ENCODE results near the gene TNFRSF25.
A peak's percentile ranks its signal among the peaks of the same experiment; 100 is the strongest.

The TNFRSF25 gene

GRCh38 chr1:6489383-6489765 is 23.4 kb upstream of the TNFRSF25 start:
- no peak for TF ChIP-seq CTCF (IDR thresholded peaks at IDR 0.05)
- no peaks in the 10 kb centered on the region for H3K36me3 ChIP-seq
- no peaks in the 10 kb centered on the region for H3K9me3 ChIP-seq
- no peak overlapping the region for H3K27ac ChIP-seq
- DNase-seq: no peak
- no peak overlapping the region for H3K4me3 ChIP-seq
- peaks cover 0 to 40% of the 10 kb centered on the region in 2 donors for H3K27me3 ChIP-seq
- intact Hi-C loops (cut with DNase I; ENCODE audit: low total_unique reads): loop anchor here (5.0 to 10.0 kb wide), 2 partner anchors 65 to 158 kb away; partner anchors contain the start of genes NOL9 and TAS1R1
- peaks cover 5 to 48% (median 32%) of the 10 kb centered on the region in 4 donors for H3K4me1 ChIP-seq

DNA sequence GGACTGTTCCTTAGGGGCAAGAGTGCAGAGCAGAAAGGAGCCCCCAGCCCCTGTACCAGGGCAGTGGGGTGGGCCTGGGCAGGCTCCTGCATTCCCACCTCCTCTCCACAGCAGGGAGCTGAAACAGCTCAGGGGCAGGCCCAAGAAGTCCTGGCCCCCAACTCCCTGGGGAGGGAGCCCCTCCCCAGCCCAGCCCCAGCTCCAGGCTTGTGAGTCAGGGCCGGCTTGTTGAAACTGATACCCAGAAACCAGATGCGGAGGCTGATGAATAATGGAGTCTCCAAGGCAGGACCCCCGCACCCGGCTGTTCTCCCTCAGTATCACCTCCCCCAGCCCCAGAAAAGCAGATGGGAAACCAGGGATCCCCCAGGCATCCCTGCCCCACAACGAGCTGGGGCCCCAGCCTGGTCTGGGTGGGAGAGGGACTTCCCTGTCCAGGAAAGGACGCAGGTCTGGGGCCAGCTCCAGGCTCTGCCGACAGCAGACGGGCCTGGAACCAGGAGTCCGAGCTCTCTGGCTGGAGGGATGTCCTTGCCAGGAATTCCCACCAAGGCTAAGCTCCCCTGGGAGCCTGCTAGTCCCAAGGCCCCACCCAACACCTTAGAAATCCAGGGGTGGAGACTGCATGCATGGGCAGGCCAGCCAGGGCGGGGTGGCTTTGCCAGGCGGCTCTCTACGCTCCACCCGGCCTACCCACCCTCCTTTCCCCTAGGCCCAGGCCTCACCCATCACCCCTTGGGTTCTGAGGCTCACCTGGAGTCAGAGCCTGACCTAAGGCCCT is 22.8 kb upstream of the TNFRSF25 start:
- intact Hi-C loops (cut with DNase I; ENCODE audit: low total_unique reads): loop anchor here (5.0 to 10.0 kb wide), 2 partner anchors 66 to 159 kb away; partner anchors contain the start of genes NOL9 and TAS1R1

GRCh38 chr1:6487804-6488484 is 22.0 kb upstream of the TNFRSF25 start:
- peaks cover 5 to 48% (median 32%) of the 10 kb centered on the region in 4 donors for H3K4me1 ChIP-seq
- H3K27me3 ChIP-seq: peaks cover 0 to 49% of the 10 kb centered on the region in 2 donors
- no peaks in the 10 kb centered on the region for H3K9me3 ChIP-seq
- DNase-seq: no peak
- no peak overlapping the region for H3K4me3 ChIP-seq
- no peak for TF ChIP-seq CTCF (IDR thresholded peaks at IDR 0.05)
- no peaks in the 10 kb centered on the region for H3K36me3 ChIP-seq
- no peak overlapping the region for H3K27ac ChIP-seq
- intact Hi-C loops (cut with DNase I; ENCODE audit: low total_unique reads): loop anchor here (5.0 to 10.0 kb wide), 2 partner anchors 67 to 159 kb away; partner anchors contain the start of genes NOL9 and TAS1R1

More for the DNA sequence above, 22.8 kb upstream of the TNFRSF25 start:
- peaks cover 5 to 48% (median 32%) of the 10 kb centered on the region in 4 donors for H3K4me1 ChIP-seq
- no peaks in the 10 kb centered on the region for H3K9me3 ChIP-seq
- no peak overlapping the region for H3K4me3 ChIP-seq
- no peak for TF ChIP-seq CTCF (IDR thresholded peaks at IDR 0.05)
- no peaks in the 10 kb centered on the region for H3K36me3 ChIP-seq
- no peak for DNase-seq
- H3K27me3 ChIP-seq: peaks cover 0 to 46% of the 10 kb centered on the region in 2 donors
- H3K27ac ChIP-seq: no peak overlapping the region

DNA sequence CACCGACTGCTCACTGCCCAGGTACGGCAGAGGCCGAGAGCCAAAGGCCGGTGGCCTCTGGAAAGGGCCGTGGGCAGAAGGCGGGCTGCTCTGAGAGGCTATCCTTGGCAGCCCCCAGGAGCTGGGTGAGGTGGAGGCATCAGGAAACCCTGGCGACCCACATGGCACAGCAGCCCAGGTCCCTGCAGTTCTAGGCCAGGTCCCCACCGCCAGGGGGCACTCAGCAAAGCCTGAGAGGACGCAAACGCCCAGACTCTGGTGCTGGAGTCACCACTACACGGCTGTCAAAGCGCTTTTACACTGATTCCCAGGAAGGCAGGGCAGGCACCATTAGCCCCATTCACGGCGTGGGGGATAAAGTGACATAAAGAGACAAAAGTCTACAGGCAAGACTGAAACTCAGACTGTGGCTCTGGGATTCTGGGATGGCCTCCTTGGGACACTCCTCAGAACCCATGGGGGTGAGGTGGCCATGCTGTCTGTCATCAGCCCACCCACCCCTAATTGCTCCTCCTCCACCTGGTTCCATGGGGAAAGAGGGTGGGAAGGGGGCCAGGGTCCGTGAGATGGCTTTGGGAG is 20.5 kb upstream of the TNFRSF25 start:
- intact Hi-C loops (cut with DNase I; ENCODE audit: low total_unique reads): loop anchor here (5.0 to 10.0 kb wide), 2 partner anchors 68 to 161 kb away; partner anchors contain the start of genes NOL9 and TAS1R1
- no peak overlapping the region for H3K27ac ChIP-seq
- H3K4me1 ChIP-seq: peaks cover 5 to 41% (median 32%) of the 10 kb centered on the region in 4 donors
- H3K9me3 ChIP-seq: no peaks in the 10 kb centered on the region
- no peaks in the 10 kb centered on the region for H3K36me3 ChIP-seq
- peak; percentile 83 to 86 for TF ChIP-seq CTCF (IDR thresholded peaks at IDR 0.05)
- H3K27me3 ChIP-seq: peaks cover 0 to 49% of the 10 kb centered on the region in 2 donors
- DNase-seq: peak; percentile 81 to 89
- H3K4me3 ChIP-seq: no peak overlapping the region

All from tibial artery (tissue), 4 donors.